PC-3 (cell line): ENCODE results near the gene MIER1.

Experiments used
- EZH2 ChIP-seq: fragments of 300-600 bp; sonication (generic); IDR thresholded peaks from one replicate; pipeline ENCODE4 v1.6.1; 2017; ENCODE audit warnings: antibody characterized with exemption, mild to moderate bottlenecking, low read length; ENCODE audit not compliant: unreplicated experiment
- TF ChIP-seq, protein P1 (sequence below): fragments of 300-600 bp; sonication (generic); conservative IDR thresholded peaks from 2 replicates; pipeline ENCODE4 v1.5.1; 2017; ENCODE audit warnings: antibody characterized with exemption, low read depth, mild to moderate bottlenecking, low read length

DNA sequence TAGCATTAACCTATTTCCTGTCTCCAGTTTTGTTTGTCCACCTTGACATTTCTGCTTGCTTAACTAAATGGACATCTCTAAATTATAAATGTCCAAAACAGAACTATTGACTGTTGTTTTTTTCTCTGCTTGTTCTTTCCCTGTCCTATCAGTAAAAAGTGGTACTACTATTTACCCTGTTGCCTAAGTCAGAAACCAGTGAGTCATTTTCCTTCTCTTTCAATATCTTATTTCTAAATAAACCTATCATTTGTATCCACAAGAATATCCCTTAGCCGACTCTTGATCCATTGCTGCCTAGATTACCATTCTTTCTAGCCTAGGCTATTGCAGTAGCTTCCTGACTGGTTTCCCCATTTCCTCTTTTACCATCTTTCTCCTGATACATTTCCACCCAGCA lies 22.5 kb downstream of the MIER1 start:
- TF ChIP-seq, protein P1, sequence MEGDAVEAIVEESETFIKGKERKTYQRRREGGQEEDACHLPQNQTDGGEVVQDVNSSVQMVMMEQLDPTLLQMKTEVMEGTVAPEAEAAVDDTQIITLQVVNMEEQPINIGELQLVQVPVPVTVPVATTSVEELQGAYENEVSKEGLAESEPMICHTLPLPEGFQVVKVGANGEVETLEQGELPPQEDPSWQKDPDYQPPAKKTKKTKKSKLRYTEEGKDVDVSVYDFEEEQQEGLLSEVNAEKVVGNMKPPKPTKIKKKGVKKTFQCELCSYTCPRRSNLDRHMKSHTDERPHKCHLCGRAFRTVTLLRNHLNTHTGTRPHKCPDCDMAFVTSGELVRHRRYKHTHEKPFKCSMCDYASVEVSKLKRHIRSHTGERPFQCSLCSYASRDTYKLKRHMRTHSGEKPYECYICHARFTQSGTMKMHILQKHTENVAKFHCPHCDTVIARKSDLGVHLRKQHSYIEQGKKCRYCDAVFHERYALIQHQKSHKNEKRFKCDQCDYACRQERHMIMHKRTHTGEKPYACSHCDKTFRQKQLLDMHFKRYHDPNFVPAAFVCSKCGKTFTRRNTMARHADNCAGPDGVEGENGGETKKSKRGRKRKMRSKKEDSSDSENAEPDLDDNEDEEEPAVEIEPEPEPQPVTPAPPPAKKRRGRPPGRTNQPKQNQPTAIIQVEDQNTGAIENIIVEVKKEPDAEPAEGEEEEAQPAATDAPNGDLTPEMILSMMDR = no peak
- no peak for TF ChIP-seq EZH2
